ENCODE results near the gene CNTNAP2.

The CNTNAP2 gene

DNA sequence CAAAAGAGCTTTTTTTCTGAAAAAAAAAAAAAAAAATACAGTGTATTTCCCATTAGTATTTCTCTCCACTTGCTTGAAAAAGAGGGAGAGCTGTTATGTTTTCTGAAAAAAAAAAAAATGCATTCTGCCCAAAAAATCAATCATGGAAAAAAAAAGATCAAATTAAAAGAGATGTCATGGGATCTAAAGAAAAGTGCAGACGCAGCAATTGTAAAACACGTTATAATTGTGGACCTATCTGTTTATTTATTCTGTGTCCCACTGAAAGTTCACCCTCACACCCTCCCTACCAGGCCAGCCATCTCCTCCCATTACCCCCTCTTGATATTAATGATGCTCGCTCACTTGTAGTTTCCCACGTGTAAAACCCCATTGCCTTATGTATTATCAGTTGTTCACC is 1800.0 kb downstream of the CNTNAP2 start:
- Histone ChIP-seq H3K36me3 (ENCODE audit: insufficient read depth, insufficient read length, low read length) (no peaks in the 10 kb centered on the region), H3K9me3 (ENCODE audit: insufficient read depth, low read length) (no peaks in the 10 kb centered on the region), H3K9ac (ENCODE audit: insufficient read length, low read depth) (no peak overlapping the region), H3K4me1 (ENCODE audit: insufficient read depth, insufficient read length) (no peaks in the 10 kb centered on the region), H3K27me3 (ENCODE audit: insufficient read depth, insufficient read length) (no peaks in the 10 kb centered on the region), H3K4me3 (ENCODE audit: insufficient read length, low read depth) (no peak overlapping the region)
- TF ChIP-seq YY1 (IDR thresholded peaks at IDR 0.05; ENCODE audit: insufficient read depth, insufficient read length) (no peak), ZNF274 (IDR thresholded peaks at IDR 0.05; ENCODE audit: low read depth, low read length) (no peak), SUZ12 (IDR thresholded peaks at IDR 0.05; ENCODE audit: extremely low read depth, insufficient read depth, insufficient read length) (no peak)
- DNase-seq (ENCODE audit: low read depth, low spot score): no peak

DNA sequence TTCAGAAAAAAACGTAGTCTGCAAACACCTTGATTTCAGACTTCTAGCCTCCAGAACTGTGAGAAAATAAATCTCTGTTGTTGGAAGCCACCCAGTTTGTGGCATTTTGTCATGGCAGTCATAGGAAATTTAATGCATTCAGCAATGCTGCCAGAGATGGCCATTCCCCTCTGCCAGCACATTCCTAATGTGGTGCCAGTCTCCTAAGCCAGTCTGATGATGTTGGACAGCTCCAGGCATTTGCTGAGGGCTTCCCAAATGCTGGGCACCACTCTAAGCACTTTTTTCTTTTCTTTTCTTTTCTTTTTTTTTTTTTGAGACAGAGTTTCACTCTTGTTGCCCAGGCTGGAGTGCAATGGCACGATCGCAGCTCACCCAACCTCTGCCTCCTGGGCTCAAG is 1807.2 kb downstream of the CNTNAP2 start:
- no peak overlapping the region for H3K4me3 ChIP-seq (ENCODE audit: insufficient read length, low read depth)
- no peak overlapping the region for H3K9ac ChIP-seq (ENCODE audit: insufficient read length, low read depth)
- DNase-seq (ENCODE audit: low read depth, low spot score): no peak
- no peaks in the 10 kb centered on the region for H3K4me1 ChIP-seq (ENCODE audit: insufficient read depth, insufficient read length)
- no peaks in the 10 kb centered on the region for H3K36me3 ChIP-seq (ENCODE audit: insufficient read depth, insufficient read length, low read length)
- H3K27me3 ChIP-seq (ENCODE audit: insufficient read depth, insufficient read length): no peaks in the 10 kb centered on the region
- no peaks in the 10 kb centered on the region for H3K9me3 ChIP-seq (ENCODE audit: insufficient read depth, low read length)
- TF ChIP-seq SUZ12 (IDR thresholded peaks at IDR 0.05; ENCODE audit: extremely low read depth, insufficient read depth, insufficient read length): no peak
- TF ChIP-seq YY1 (IDR thresholded peaks at IDR 0.05; ENCODE audit: insufficient read depth, insufficient read length): no peak
- TF ChIP-seq ZNF274 (IDR thresholded peaks at IDR 0.05; ENCODE audit: low read depth, low read length): no peak

DNA sequence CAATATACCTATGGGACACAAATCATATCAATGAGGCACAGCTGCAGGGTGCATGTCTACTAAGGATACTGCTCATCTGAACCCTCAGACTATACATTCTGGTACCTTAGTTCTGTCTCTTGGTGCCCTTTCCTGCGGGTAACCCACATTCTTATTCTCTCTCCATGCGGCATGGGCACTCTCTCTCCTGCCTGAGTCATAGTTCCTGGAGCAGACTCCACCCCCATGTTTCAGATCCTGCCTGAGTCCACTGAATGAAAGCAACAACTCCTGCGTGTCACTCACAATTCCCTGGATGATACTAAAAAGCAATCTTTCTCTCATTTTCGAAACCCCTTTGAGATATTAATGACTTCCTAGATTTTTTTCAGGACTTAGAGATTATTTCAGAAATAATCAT is 1820.8 kb downstream of the CNTNAP2 start:
- H3K9me3 ChIP-seq (ENCODE audit: insufficient read depth, low read length): no peaks in the 10 kb centered on the region
- no peak overlapping the region for H3K9ac ChIP-seq (ENCODE audit: insufficient read length, low read depth)
- H3K4me1 ChIP-seq (ENCODE audit: insufficient read depth, insufficient read length): no peaks in the 10 kb centered on the region
- H3K4me3 ChIP-seq (ENCODE audit: insufficient read length, low read depth): no peak overlapping the region
- H3K36me3 ChIP-seq (ENCODE audit: insufficient read depth, insufficient read length, low read length): no peaks in the 10 kb centered on the region
- DNase-seq (ENCODE audit: low read depth, low spot score): no peak
- no peaks in the 10 kb centered on the region for H3K27me3 ChIP-seq (ENCODE audit: insufficient read depth, insufficient read length)
- TF ChIP-seq YY1 (IDR thresholded peaks at IDR 0.05; ENCODE audit: insufficient read depth, insufficient read length) (no peak), ZNF274 (IDR thresholded peaks at IDR 0.05; ENCODE audit: low read depth, low read length) (no peak), SUZ12 (IDR thresholded peaks at IDR 0.05; ENCODE audit: extremely low read depth, insufficient read depth, insufficient read length) (no peak)

DNA sequence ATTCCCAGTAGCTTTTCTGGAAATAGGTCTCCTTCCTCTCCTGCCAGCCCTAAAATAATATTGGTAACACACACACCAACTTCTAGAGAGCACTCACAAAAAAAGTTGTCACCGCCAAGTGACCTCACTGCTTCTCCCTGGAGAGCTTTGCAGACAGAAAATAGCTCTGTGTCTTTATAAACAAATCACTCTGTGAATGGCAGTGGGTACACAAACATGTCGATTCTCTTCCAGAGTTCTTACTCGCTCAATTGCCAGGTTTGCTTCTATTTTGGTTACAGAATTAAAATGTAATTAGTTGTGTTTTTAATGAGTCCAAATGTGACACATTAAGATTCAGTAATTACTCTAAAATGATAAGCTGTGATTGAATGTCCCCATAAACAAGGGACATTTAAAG is 1824.8 kb downstream of the CNTNAP2 start:
- TF ChIP-seq ZNF274 (IDR thresholded peaks at IDR 0.05; ENCODE audit: low read depth, low read length) (no peak), SUZ12 (IDR thresholded peaks at IDR 0.05; ENCODE audit: extremely low read depth, insufficient read depth, insufficient read length) (no peak), YY1 (IDR thresholded peaks at IDR 0.05; ENCODE audit: insufficient read depth, insufficient read length) (no peak)
- no peak for DNase-seq (ENCODE audit: low read depth, low spot score)
- Histone ChIP-seq H3K9me3 (ENCODE audit: insufficient read depth, low read length) (no peaks in the 10 kb centered on the region), H3K4me1 (ENCODE audit: insufficient read depth, insufficient read length) (no peaks in the 10 kb centered on the region), H3K27me3 (ENCODE audit: insufficient read depth, insufficient read length) (no peaks in the 10 kb centered on the region), H3K9ac (ENCODE audit: insufficient read length, low read depth) (no peak overlapping the region), H3K36me3 (ENCODE audit: insufficient read depth, insufficient read length, low read length) (no peaks in the 10 kb centered on the region), H3K4me3 (ENCODE audit: insufficient read length, low read depth) (no peak overlapping the region)

DNA sequence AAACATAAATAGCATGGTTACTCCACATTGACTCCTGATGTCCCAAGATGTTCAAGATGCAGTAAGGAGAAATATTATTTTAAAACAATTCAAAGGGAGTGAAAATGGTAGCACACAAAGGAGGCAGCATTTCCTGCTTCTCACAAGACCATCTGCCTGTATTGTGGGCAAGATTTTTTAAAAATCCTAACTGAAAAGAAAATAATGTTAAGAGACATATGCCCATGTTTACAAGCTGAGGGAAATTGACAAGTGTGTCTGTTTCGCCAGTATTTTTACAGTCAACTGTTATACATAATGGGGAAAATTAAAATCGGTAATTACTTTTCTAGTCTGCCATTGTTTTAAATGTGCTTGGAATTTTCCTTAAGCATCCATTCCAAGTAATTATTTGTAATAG is 1827.7 kb downstream of the CNTNAP2 start:
- H3K4me1 ChIP-seq (ENCODE audit: insufficient read depth, insufficient read length): no peaks in the 10 kb centered on the region
- H3K4me3 ChIP-seq (ENCODE audit: insufficient read length, low read depth): no peak overlapping the region
- no peaks in the 10 kb centered on the region for H3K27me3 ChIP-seq (ENCODE audit: insufficient read depth, insufficient read length)
- no peak for DNase-seq (ENCODE audit: low read depth, low spot score)
- no peak for TF ChIP-seq ZNF274 (IDR thresholded peaks at IDR 0.05; ENCODE audit: low read depth, low read length)
- no peak for TF ChIP-seq YY1 (IDR thresholded peaks at IDR 0.05; ENCODE audit: insufficient read depth, insufficient read length)
- no peak for TF ChIP-seq SUZ12 (IDR thresholded peaks at IDR 0.05; ENCODE audit: extremely low read depth, insufficient read depth, insufficient read length)
- H3K9ac ChIP-seq (ENCODE audit: insufficient read length, low read depth): no peak overlapping the region
- H3K9me3 ChIP-seq (ENCODE audit: insufficient read depth, low read length): no peaks in the 10 kb centered on the region
- H3K36me3 ChIP-seq (ENCODE audit: insufficient read depth, insufficient read length, low read length): no peaks in the 10 kb centered on the region

DNA sequence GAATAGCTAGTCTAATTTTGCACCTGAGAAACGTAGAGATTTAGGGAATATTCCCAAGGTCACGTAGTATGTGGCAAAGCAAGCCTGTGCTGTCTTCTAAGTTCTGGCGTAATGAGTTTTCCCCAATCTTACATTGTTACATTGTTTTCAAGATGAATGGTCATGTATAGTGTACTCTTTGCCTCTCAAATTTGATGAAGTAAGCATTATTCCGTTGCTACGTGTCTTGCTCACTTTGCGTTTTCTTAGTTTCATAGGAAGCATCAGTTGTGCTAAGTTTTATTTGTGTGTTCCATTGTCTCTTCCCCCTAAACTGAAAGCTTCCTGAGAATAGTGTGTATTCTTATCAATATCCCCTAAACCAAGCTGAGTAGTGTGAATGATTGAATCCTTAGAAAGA is 1836.3 kb downstream of the CNTNAP2 start:
- Histone ChIP-seq H3K9ac (ENCODE audit: insufficient read length, low read depth) (no peak overlapping the region), H3K27me3 (ENCODE audit: insufficient read depth, insufficient read length) (no peaks in the 10 kb centered on the region), H3K9me3 (ENCODE audit: insufficient read depth, low read length) (no peaks in the 10 kb centered on the region), H3K4me3 (ENCODE audit: insufficient read length, low read depth) (no peak overlapping the region), H3K4me1 (ENCODE audit: insufficient read depth, insufficient read length) (no peaks in the 10 kb centered on the region), H3K36me3 (ENCODE audit: insufficient read depth, insufficient read length, low read length) (no peaks in the 10 kb centered on the region)
- TF ChIP-seq ZNF274 (IDR thresholded peaks at IDR 0.05; ENCODE audit: low read depth, low read length) (no peak), SUZ12 (IDR thresholded peaks at IDR 0.05; ENCODE audit: extremely low read depth, insufficient read depth, insufficient read length) (no peak), YY1 (IDR thresholded peaks at IDR 0.05; ENCODE audit: insufficient read depth, insufficient read length) (no peak)
- DNase-seq (ENCODE audit: low read depth, low spot score): no peak

DNA sequence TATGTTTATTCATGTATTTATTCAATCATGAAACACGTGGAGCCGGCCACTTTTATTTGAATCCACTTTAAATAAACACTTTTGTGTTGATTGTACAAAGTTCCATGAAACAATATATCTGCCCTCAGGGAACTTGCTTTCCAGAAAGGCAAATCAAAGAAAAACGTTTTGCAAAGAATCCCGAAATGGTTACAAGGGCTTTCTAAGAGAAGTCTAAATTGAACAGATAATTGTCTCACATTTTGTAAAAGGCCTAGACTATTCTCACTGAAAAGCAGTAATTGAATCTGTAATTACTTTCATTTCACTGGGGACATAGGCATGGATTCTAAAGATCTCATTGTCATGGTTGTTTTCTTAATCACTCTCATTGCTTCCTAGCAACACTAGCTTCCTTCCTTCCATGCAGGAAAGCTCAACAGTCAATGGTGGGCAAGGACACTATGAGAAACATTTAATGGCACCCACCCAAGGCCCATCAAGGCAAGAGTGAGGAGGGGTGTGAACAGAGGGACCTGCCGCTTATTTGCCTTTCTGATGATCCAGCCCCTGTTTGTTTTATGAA is 1851.5 kb downstream of the CNTNAP2 start:
- TF ChIP-seq YY1 (IDR thresholded peaks at IDR 0.05; ENCODE audit: insufficient read depth, insufficient read length) (no peak), ZNF274 (IDR thresholded peaks at IDR 0.05; ENCODE audit: low read depth, low read length) (no peak), SUZ12 (IDR thresholded peaks at IDR 0.05; ENCODE audit: extremely low read depth, insufficient read depth, insufficient read length) (no peak)
- no peak for DNase-seq (ENCODE audit: low read depth, low spot score)
- no peak overlapping the region for H3K4me3 ChIP-seq (ENCODE audit: insufficient read length, low read depth)

More for the DNA sequence above, 1851.5 kb downstream of the CNTNAP2 start:
- H3K27me3 ChIP-seq (ENCODE audit: insufficient read depth, insufficient read length): no peaks in the 10 kb centered on the region
- no peaks in the 10 kb centered on the region for H3K36me3 ChIP-seq (ENCODE audit: insufficient read depth, insufficient read length, low read length)
- no peaks in the 10 kb centered on the region for H3K9me3 ChIP-seq (ENCODE audit: insufficient read depth, low read length)
- no peaks in the 10 kb centered on the region for H3K4me1 ChIP-seq (ENCODE audit: insufficient read depth, insufficient read length)
- H3K9ac ChIP-seq (ENCODE audit: insufficient read length, low read depth): no peak overlapping the region
